ENCODE measurements around the gene ZNF423.

- TF ChIP-seq REST (IDR thresholded peaks at IDR 0.05; ENCODE audit: insufficient read depth in 1 of 2, low read depth in 2 of 2, low read length in 1 of 2): no peak
- TF ChIP-seq CTCF (IDR thresholded peaks at IDR 0.05): no peak
- TF ChIP-seq TCF7L2 (IDR thresholded peaks at IDR 0.05; ENCODE audit: low read depth, low read length): no peak
Measured at GRCh38 chr16:49456763-49457162, 399.1 kb downstream of the ZNF423 start.
